Colon (tissue), 2 donors: ENCODE results near the gene UBR2.

ENCODE experiments used
- FAIRE-seq: peaks from 2 replicates; lab custom pipeline; 2012; peaks lifted over from hg19 to GRCh38; lab: Jason Lieb, UNC
- donor health status: control.
- donor health status: control.

Gene UBR2

GRCh38 chr6:42563697-42564505 lies at the start of gene UBR2:
Gene UBR2 (plus strand): TSS chr6:42564029. CDS start chr6:42564320, 291 bp downstream.
- FAIRE-seq: peak; percentile 57

- no peak for FAIRE-seq
These were observed 49.1 kb upstream of the UBR2 start for GRCh38 chr6:42514745-42515144.

GRCh38 chr6:42519779-42520178 lies 44.0 kb upstream of the UBR2 start:
- no peak for FAIRE-seq

- no peak for FAIRE-seq
These were observed 42.8 kb upstream of the UBR2 start for GRCh38 chr6:42520786-42521607.

GRCh38 chr6:42522036-42522435 lies 41.8 kb upstream of the UBR2 start:
- FAIRE-seq: no peak

- peak; percentile 92 for FAIRE-seq
These were observed 40.7 kb upstream of the UBR2 start for GRCh38 chr6:42522942-42523814.

- no peak for FAIRE-seq
These were observed 38.6 kb upstream of the UBR2 start for GRCh38 chr6:42525206-42525605.

- no peak for FAIRE-seq
These were observed 37.2 kb upstream of the UBR2 start for GRCh38 chr6:42526616-42527015.

- no peak for FAIRE-seq
These were observed 36.6 kb upstream of the UBR2 start for GRCh38 chr6:42527204-42527603.

GRCh38 chr6:42530296-42530695 lies 33.5 kb upstream of the UBR2 start:
- no peak for FAIRE-seq

GRCh38 chr6:42530751-42531150 lies 33.1 kb upstream of the UBR2 start:
- no peak for FAIRE-seq

- FAIRE-seq: peak; percentile 10
These were observed 31.7 kb upstream of the UBR2 start for GRCh38 chr6:42532038-42532669.

- FAIRE-seq: no peak
These were observed 30.0 kb upstream of the UBR2 start for GRCh38 chr6:42533794-42534193.

- FAIRE-seq: no peak
These were observed 26.3 kb upstream of the UBR2 start for GRCh38 chr6:42537536-42537935.

- FAIRE-seq: no peak
These were observed 24.7 kb upstream of the UBR2 start for GRCh38 chr6:42539135-42539534.

GRCh38 chr6:42545226-42545773 lies 18.5 kb upstream of the UBR2 start:
- no peak for FAIRE-seq

- FAIRE-seq: no peak
These were observed 16.2 kb upstream of the UBR2 start for GRCh38 chr6:42547407-42548329.

GRCh38 chr6:42550277-42550676 lies 13.6 kb upstream of the UBR2 start:
- no peak for FAIRE-seq

GRCh38 chr6:42551217-42551616 lies 12.6 kb upstream of the UBR2 start:
- FAIRE-seq: no peak

- no peak for FAIRE-seq
These were observed 11.4 kb upstream of the UBR2 start for GRCh38 chr6:42552380-42552779.
